Fibroblast of lung (primary cell): ENCODE measurements around the gene EED. TPM values are rescaled to one million over a fixed set of nuclear protein-coding genes. Genes with fewer than 3 reads are reported as not detected.

Source experiments
- DNase-seq, 2 donors: peaks; one replicate each; pipeline versions ENCODE4 v3.0.0 to v3.0.0-alpha.2; 2010; ENCODE audit warnings: low read depth in 2 of 2
- H2AFZ ChIP-seq: 2 replicates; pipeline ENCODE4 v1.5.1; 2012; ENCODE audit warnings: low read length, control low read depth, inconsistent platforms
- H3K27ac ChIP-seq: 2 replicates; pipeline ENCODE4 v1.5.1; 2011; ENCODE audit warnings: low read length, control low read depth; ENCODE audit not compliant: insufficient read depth
- H3K27me3 ChIP-seq: 2 replicates; pipeline ENCODE4 v1.5.1; 2011; ENCODE audit warnings: mild to moderate bottlenecking, low read length; ENCODE audit not compliant: control insufficient read depth, insufficient read depth
- H3K36me3 ChIP-seq: 2 replicates; pipeline ENCODE4 v1.5.1; 2011; ENCODE audit warnings: low read length; ENCODE audit not compliant: control insufficient read depth, insufficient read depth
- H3K4me1 ChIP-seq: 2 replicates; pipeline ENCODE4 v1.5.1; 2011; ENCODE audit warnings: low read length; ENCODE audit not compliant: control insufficient read depth, insufficient read depth; ENCODE audit errors: extremely low read depth
- H3K4me2 ChIP-seq: 2 replicates; pipeline ENCODE4 v1.5.1; 2011; ENCODE audit warnings: low read length, control low read depth; ENCODE audit not compliant: insufficient read depth; ENCODE audit errors: extremely low read depth
- H3K4me3 ChIP-seq, 4 experiments: fragments of 200-600 bp in 1 of 4; sonication (generic) in 1 of 4; replicated peaks in 1 of 4; 2 replicates each; pipeline ENCODE4 v1.5.1; 2011 to 2016; ENCODE audit warnings: low read length in 4 of 4, low read depth in 3 of 4, mild to moderate bottlenecking in 3 of 4, control low read depth in 2 of 4, inconsistent platforms in 1 of 4, mixed read lengths in 1 of 4; ENCODE audit not compliant: insufficient read depth in 1 of 4; ENCODE audit errors: control extremely low read depth in 1 of 4
- H3K79me2 ChIP-seq: 2 replicates; pipeline ENCODE4 v1.5.1; 2012; ENCODE audit warnings: mild to moderate bottlenecking, low read length, inconsistent platforms; ENCODE audit not compliant: control insufficient read depth, insufficient read depth
- H3K9ac ChIP-seq: 2 replicates; pipeline ENCODE4 v1.5.1; 2011; ENCODE audit warnings: mild to moderate bottlenecking, low read length, control low read depth; ENCODE audit not compliant: insufficient read depth
- H3K9me3 ChIP-seq: 2 replicates; pipeline ENCODE4 v1.5.1; 2012; ENCODE audit warnings: low read depth, low read length; ENCODE audit not compliant: control insufficient read depth, insufficient read depth
- H4K20me1 ChIP-seq: 2 replicates; pipeline ENCODE4 v1.5.1; 2011; ENCODE audit warnings: low read length; ENCODE audit not compliant: control insufficient read depth, insufficient read depth; ENCODE audit errors: extremely low read depth
- EZH2 ChIP-seq: IDR thresholded peaks from 2 replicates; pipeline ENCODE4 v1.5.1; 2012; ENCODE audit warnings: low read length, control low read depth, mild to moderate bottlenecking; ENCODE audit errors: missing control alignments
- polyA plus RNA-seq, 2 donors: library from polyadenylated mRNA; depleted of rRNA in 1 of 2; stranded (reverse) in 1 of 2; unstranded in 1 of 2; fragments of >200 nt; gene quantifications; 2 replicates each; pipeline ENCODE4 v1.2.1, GENCODE V29; 2011 to 2012; ENCODE audit warnings: missing spikeins in 1 of 2
- total RNA-seq: library from RNA; depleted of rRNA; stranded (reverse); fragments of >200 nt; gene quantifications from 2 replicates; pipeline ENCODE4 v1.2.1, GENCODE V29; 2014
- TF ChIP-seq, protein P1 (sequence below), 2 donors: IDR thresholded peaks in 1 of 2; conservative IDR thresholded peaks in 1 of 2; 1 replicate in 1 of 2; 2 replicates in 1 of 2; pipeline ENCODE4 v1.5.1; 2011 to 2012; ENCODE audit warnings: low read length in 2 of 2, control low read depth in 1 of 2, inconsistent platforms in 1 of 2, low read depth in 1 of 2, mild to moderate bottlenecking in 1 of 2

EED gene
- total and polyA plus RNA-seq, 2 donors (not counting 1 experiment from before 2014, with no cell fraction given): 13.0 to 22.3 TPM

DNA sequence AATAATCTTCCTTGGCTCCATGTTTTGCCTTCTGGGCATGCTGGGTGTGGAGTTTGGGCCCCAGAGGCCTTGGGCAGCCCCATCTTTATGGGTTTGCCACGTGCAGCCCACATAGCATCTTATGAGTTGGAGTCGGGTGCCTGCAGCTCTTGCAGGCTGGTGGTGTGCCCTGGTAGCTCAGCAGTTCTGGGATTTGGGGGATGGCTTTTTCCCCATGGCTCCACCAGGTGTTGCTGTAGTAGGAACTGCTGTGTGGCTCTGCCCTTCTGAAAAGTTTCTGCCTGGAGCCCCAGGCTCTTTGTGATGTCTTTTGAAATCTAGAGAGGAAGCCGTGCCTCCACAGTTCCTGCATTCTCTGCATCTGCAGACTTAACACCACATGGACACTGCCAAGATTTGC lies 16.8 kb downstream of the EED start:
- Histone ChIP-seq H3K4me1 (no peaks in the 10 kb centered on the region), H4K20me1 (no peaks in the 10 kb centered on the region), H2AFZ (no peak overlapping the region), H3K36me3 (peaks cover 1% of the 10 kb centered on the region), H3K79me2 (no peaks in the 10 kb centered on the region), H3K4me3 (no peak overlapping the region), H3K27me3 (no peaks in the 10 kb centered on the region), H3K27ac (no peak overlapping the region), H3K9me3 (no peaks in the 10 kb centered on the region), H3K9ac (no peak overlapping the region), H3K4me2 (no peak overlapping the region)
- DNase-seq: no peak
- TF ChIP-seq, protein P1, sequence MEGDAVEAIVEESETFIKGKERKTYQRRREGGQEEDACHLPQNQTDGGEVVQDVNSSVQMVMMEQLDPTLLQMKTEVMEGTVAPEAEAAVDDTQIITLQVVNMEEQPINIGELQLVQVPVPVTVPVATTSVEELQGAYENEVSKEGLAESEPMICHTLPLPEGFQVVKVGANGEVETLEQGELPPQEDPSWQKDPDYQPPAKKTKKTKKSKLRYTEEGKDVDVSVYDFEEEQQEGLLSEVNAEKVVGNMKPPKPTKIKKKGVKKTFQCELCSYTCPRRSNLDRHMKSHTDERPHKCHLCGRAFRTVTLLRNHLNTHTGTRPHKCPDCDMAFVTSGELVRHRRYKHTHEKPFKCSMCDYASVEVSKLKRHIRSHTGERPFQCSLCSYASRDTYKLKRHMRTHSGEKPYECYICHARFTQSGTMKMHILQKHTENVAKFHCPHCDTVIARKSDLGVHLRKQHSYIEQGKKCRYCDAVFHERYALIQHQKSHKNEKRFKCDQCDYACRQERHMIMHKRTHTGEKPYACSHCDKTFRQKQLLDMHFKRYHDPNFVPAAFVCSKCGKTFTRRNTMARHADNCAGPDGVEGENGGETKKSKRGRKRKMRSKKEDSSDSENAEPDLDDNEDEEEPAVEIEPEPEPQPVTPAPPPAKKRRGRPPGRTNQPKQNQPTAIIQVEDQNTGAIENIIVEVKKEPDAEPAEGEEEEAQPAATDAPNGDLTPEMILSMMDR (conservative IDR thresholded peaks at IDR 0.05 in 1 of 2, IDR thresholded peaks at IDR 0.05 in 1 of 2; ENCODE audit: low read depth in 1 of 2, low read length in 2 of 2): no peak

DNA sequence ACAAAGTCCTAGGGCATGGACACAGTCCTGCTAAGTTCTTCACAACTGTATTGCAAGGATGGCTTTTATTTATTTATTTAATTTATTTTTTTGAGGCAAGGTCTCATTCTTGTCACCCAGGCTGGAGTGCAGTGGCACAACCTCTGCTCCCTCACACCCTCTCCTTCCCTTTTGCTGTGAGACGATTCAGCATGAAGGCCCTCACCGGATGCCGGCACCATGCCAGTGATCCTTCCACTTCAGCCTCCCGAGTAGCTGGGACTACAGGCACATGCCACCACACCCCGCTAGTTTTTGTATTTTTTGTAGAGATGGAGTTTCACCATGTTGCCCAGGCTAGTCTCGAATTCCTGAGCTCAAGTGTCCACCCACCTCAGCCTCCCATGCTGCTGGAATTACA lies 17.8 kb downstream of the EED start:
- H3K4me1 ChIP-seq: no peaks in the 10 kb centered on the region
- no peaks in the 10 kb centered on the region for H4K20me1 ChIP-seq
- no peak for DNase-seq
- H3K27me3 ChIP-seq: no peaks in the 10 kb centered on the region
- H3K36me3 ChIP-seq: peaks cover 1% of the 10 kb centered on the region
- no peaks in the 10 kb centered on the region for H3K9me3 ChIP-seq
- TF ChIP-seq EZH2: no peak
- TF ChIP-seq, protein P1 (conservative IDR thresholded peaks at IDR 0.05 in 1 of 2, IDR thresholded peaks at IDR 0.05 in 1 of 2; ENCODE audit: low read depth in 1 of 2, low read length in 2 of 2): no peak
- H3K4me2 ChIP-seq: no peak overlapping the region
- no peaks in the 10 kb centered on the region for H3K79me2 ChIP-seq
- no peak overlapping the region for H3K4me3 ChIP-seq
- H3K27ac ChIP-seq: no peak overlapping the region
- H3K9ac ChIP-seq: no peak overlapping the region
- H2AFZ ChIP-seq: no peak overlapping the region

DNA sequence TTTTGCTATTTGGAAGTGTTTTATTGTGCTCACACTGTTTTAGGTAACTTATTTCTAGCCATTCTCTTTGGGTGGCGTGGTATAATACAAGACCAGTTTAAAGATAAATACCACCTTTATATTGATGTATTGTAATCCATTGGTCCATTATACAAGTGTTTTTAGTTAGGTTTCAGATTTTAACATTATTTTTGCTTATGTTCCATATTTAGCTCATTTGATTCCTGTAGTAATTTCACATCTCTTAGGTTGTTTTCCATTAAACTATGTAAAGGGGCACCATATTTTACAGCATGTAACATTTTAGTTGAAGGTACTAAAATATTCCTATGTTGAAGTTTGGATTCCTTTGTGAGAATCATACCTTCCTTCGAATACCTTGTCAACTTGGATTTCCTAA lies 20.1 kb downstream of the EED start:
- H4K20me1 ChIP-seq: no peaks in the 10 kb centered on the region
- no peaks in the 10 kb centered on the region for H3K9me3 ChIP-seq
- no peak for DNase-seq
- no peaks in the 10 kb centered on the region for H3K27me3 ChIP-seq
- peaks cover 1% of the 10 kb centered on the region for H3K36me3 ChIP-seq
- H3K79me2 ChIP-seq: no peaks in the 10 kb centered on the region
- H3K4me1 ChIP-seq: no peaks in the 10 kb centered on the region
- TF ChIP-seq EZH2: no peak
- TF ChIP-seq, protein P1 (conservative IDR thresholded peaks at IDR 0.05 in 1 of 2, IDR thresholded peaks at IDR 0.05 in 1 of 2; ENCODE audit: low read depth in 1 of 2, low read length in 2 of 2): no peak
- no peak overlapping the region for H2AFZ ChIP-seq
- no peak overlapping the region for H3K4me2 ChIP-seq
- H3K4me3 ChIP-seq: no peak overlapping the region
- H3K9ac ChIP-seq: no peak overlapping the region
- H3K27ac ChIP-seq: no peak overlapping the region
